Measurements from ENCODE around the gene MAPK8IP2.
A peak's percentile ranks its signal among the peaks of the same experiment; 100 is the strongest.
"Not testable (repeated sequence)": the region's sequence is repeated elsewhere in the genome, so short reads cannot be mapped to it uniquely, and the experiment has no call there.

Gene MAPK8IP2

GRCh38 chr22:50653256-50653655 lies 52.7 kb downstream of the MAPK8IP2 start:
- no peak for DNase-seq (ENCODE audit: low spot score)
- H3K4me3 ChIP-seq (ENCODE audit: severe bottlenecking) = no peak overlapping the region
- no peaks in the 10 kb centered on the region for H3K27me3 ChIP-seq (ENCODE audit: insufficient read depth, poor library complexity, severe bottlenecking)
- peaks cover 8% of the 10 kb centered on the region for H3K4me1 ChIP-seq (ENCODE audit: insufficient read depth, poor library complexity, severe bottlenecking)
- no peak for TF ChIP-seq CTCF (IDR thresholded peaks at IDR 0.05; ENCODE audit: poor library complexity, severe bottlenecking)
- ATAC-seq (ENCODE audit: low read depth) = no peak
- no peaks in the 10 kb centered on the region for H3K36me3 ChIP-seq (ENCODE audit: low read depth)
- no peak overlapping the region for H3K27ac ChIP-seq (ENCODE audit: poor library complexity, severe bottlenecking)
- H3K9me3 ChIP-seq (ENCODE audit: severe bottlenecking) = no peaks in the 10 kb centered on the region

DNA sequence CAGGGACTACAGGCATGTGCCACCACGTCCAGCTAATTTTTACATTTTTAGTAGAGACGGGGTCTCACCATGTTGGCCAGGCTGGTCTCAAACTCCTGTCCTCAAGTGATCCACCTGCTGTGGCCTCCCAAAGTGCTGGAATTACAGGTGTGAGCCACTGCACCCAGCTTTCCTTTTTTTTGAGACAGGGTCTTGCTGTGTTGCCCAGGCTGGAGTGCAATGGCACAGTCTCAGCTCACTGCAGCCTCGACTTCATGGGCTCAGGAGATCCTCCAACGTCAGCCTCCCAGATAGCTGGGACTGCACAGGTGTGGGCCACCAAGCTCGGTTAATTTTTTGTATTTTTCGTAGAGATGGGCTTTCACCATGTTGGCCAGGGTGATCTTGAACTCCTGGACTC lies 54.1 kb downstream of the MAPK8IP2 start:
- not testable (repeated sequence) for H3K27me3 ChIP-seq (ENCODE audit: insufficient read depth, poor library complexity, severe bottlenecking); H3K9me3 ChIP-seq (ENCODE audit: severe bottlenecking); ATAC-seq (ENCODE audit: low read depth); DNase-seq (ENCODE audit: low spot score); H3K4me3 ChIP-seq (ENCODE audit: severe bottlenecking); H3K4me1 ChIP-seq (ENCODE audit: insufficient read depth, poor library complexity, severe bottlenecking); H3K27ac ChIP-seq (ENCODE audit: poor library complexity, severe bottlenecking); H3K36me3 ChIP-seq (ENCODE audit: low read depth)

DNA sequence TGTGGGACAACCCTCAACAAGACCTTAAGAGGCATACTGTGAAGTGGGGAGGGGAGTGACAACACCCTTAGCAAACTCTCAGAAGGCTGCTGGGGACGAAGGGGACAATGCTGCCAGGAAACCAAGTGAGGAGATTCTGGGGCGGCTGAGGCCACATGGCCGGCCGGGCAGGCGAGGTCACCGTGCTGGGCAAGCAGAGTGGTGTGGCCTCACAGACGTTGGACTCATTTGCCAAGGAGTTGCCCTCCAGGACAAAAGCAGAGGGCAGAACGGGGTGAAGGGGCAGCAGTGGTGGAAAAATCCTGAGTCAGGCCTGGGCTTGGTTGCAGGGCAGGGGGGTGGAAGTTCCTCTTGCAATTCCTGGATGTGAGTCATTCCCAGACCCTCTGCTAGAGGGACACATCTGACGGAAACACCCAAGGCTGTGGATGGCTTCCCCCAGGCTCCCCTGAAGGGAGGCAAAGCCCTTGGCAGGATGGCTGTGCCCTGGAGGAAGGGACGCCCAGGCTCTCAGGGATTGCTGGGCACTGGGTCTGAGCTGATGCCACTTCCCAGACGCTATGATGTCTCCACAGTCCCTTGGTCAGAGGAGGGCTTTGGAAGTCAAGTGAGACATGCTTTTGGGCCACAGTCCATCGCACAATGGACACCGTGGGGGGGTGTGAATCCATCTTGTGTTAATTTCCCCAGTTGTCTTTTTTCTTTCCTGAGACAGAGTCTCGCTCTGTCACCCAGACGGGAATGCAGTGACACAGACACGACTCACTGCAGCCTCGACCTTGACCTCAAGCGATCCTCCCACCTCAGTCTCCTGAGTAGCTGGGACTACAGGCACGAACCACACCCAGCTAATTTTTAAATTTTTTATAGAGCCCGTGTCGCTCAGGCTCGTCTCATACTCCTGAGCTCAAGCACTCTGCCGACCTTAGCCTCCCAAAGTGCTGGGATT lies 55.8 kb downstream of the MAPK8IP2 start:
- H3K27ac ChIP-seq (ENCODE audit: poor library complexity, severe bottlenecking) = peak overlapping the region; percentile 30

GRCh38 chr22:50657925-50658324 lies 57.3 kb downstream of the MAPK8IP2 start:
- ATAC-seq (ENCODE audit: low read depth) (no peak), DNase-seq (ENCODE audit: low spot score) (no peak)
- H3K4me3 ChIP-seq (ENCODE audit: severe bottlenecking) = no peak overlapping the region
- H3K9me3 ChIP-seq (ENCODE audit: severe bottlenecking) = no peaks in the 10 kb centered on the region
- no peak for TF ChIP-seq CTCF (IDR thresholded peaks at IDR 0.05; ENCODE audit: poor library complexity, severe bottlenecking)
- no peak overlapping the region for H3K27ac ChIP-seq (ENCODE audit: poor library complexity, severe bottlenecking)
- peaks cover 8% of the 10 kb centered on the region for H3K4me1 ChIP-seq (ENCODE audit: insufficient read depth, poor library complexity, severe bottlenecking)
- no peaks in the 10 kb centered on the region for H3K36me3 ChIP-seq (ENCODE audit: low read depth)
- H3K27me3 ChIP-seq (ENCODE audit: insufficient read depth, poor library complexity, severe bottlenecking) = no peaks in the 10 kb centered on the region

More for the DNA sequence above, 55.8 kb downstream of the MAPK8IP2 start:
- peak; percentile 78 for ATAC-seq (ENCODE audit: low read depth)
- Histone ChIP-seq H3K4me3 (ENCODE audit: severe bottlenecking) (no peak overlapping the region), H3K27me3 (ENCODE audit: insufficient read depth, poor library complexity, severe bottlenecking) (no peaks in the 10 kb centered on the region), H3K9me3 (ENCODE audit: severe bottlenecking) (no peaks in the 10 kb centered on the region), H3K36me3 (ENCODE audit: low read depth) (no peaks in the 10 kb centered on the region), H3K4me1 (ENCODE audit: insufficient read depth, poor library complexity, severe bottlenecking) (peaks cover 8% of the 10 kb centered on the region)
- TF ChIP-seq CTCF (IDR thresholded peaks at IDR 0.05; ENCODE audit: poor library complexity, severe bottlenecking) = no peak
- no peak for DNase-seq (ENCODE audit: low spot score)

- not testable (repeated sequence) for H3K36me3 ChIP-seq (ENCODE audit: low read depth); H3K4me1 ChIP-seq (ENCODE audit: insufficient read depth, poor library complexity, severe bottlenecking); DNase-seq (ENCODE audit: low spot score); H3K9me3 ChIP-seq (ENCODE audit: severe bottlenecking); H3K27ac ChIP-seq (ENCODE audit: poor library complexity, severe bottlenecking); H3K4me3 ChIP-seq (ENCODE audit: severe bottlenecking); H3K27me3 ChIP-seq (ENCODE audit: insufficient read depth, poor library complexity, severe bottlenecking); ATAC-seq (ENCODE audit: low read depth)
Measured at GRCh38 chr22:50659711-50660110, 59.1 kb downstream of the MAPK8IP2 start.

- no peak for TF ChIP-seq CTCF (IDR thresholded peaks at IDR 0.05; ENCODE audit: poor library complexity, severe bottlenecking)
- H3K36me3 ChIP-seq (ENCODE audit: low read depth) = no peaks in the 10 kb centered on the region
- no peak for ATAC-seq (ENCODE audit: low read depth)
- no peaks in the 10 kb centered on the region for H3K27me3 ChIP-seq (ENCODE audit: insufficient read depth, poor library complexity, severe bottlenecking)
- no peaks in the 10 kb centered on the region for H3K9me3 ChIP-seq (ENCODE audit: severe bottlenecking)
- DNase-seq (ENCODE audit: low spot score) = no peak
- peaks cover 8% of the 10 kb centered on the region for H3K4me1 ChIP-seq (ENCODE audit: insufficient read depth, poor library complexity, severe bottlenecking)
- no peak overlapping the region for H3K4me3 ChIP-seq (ENCODE audit: severe bottlenecking)
- H3K27ac ChIP-seq (ENCODE audit: poor library complexity, severe bottlenecking) = no peak overlapping the region
Measured at GRCh38 chr22:50660306-50660705, 59.7 kb downstream of the MAPK8IP2 start.

Measured in RWPE2 (cell line).